ENCODE results near the gene KLHL20. TPM values are rescaled to one million over a fixed set of nuclear protein-coding genes. Genes with fewer than 3 reads are reported as not detected.
"Not testable (repeated sequence)": the region's sequence is repeated elsewhere in the genome, so short reads cannot be mapped to it uniquely, and the experiment has no call there.

Gene KLHL20, protein sequence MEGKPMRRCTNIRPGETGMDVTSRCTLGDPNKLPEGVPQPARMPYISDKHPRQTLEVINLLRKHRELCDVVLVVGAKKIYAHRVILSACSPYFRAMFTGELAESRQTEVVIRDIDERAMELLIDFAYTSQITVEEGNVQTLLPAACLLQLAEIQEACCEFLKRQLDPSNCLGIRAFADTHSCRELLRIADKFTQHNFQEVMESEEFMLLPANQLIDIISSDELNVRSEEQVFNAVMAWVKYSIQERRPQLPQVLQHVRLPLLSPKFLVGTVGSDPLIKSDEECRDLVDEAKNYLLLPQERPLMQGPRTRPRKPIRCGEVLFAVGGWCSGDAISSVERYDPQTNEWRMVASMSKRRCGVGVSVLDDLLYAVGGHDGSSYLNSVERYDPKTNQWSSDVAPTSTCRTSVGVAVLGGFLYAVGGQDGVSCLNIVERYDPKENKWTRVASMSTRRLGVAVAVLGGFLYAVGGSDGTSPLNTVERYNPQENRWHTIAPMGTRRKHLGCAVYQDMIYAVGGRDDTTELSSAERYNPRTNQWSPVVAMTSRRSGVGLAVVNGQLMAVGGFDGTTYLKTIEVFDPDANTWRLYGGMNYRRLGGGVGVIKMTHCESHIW
- total RNA-seq = 10 to 100 TPM; 15.9 to 17.0 TPM

DNA sequence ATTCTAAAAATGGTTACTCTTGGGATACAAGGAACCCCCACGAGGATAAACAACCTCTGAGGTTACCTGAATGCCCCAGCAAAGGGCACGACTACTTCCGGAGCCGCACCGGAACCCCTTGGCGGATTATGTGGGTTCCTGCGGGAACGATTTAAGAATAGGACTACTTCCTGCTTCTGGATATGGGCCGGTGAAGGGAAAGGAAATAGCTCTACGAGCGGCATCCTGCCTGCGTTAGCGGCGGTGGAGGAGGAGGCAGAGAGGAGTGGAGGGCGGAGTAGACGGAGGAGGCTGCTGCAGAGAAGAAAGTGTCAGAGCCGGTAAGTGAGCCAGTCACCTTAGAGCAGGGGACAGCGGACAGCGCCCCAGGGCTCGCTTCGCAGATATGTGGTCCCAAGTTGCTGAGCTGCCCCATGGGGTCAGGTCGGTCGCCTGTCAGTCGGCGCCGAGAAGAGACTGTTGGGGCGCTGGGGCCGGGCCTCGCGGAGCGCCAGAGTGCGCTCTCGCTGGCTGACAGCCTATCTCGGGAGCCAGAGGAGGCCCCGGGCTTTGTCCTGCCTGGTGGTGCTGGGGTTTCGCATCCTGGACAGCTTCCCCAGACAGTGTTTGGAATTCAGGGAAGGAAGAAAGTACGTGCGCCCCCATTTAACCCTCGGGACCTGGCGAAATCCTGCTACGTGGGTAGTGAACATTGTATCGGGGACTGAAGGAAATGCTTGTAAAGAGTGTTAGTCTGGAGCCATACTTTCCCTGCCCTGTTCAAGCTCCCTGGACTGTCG is at the start of gene KLHL20:
Gene KLHL20, plus strand, starts transcription at position 223 of the 779 bp plus-strand sequence. CDS start 1,063 bp downstream, outside the sequence.
- POLR2A ChIA-PET = interaction anchor here (0.6 to 1.4 kb wide), 3 partner anchors 109 to 238 kb away, joined by 3 to 5 read pairs (median 5); partner anchors contain the start of genes DARS2 and PRDX6
- CTCF ChIA-PET = interaction anchor here (0.6 to 1.0 kb wide), 5 partner anchors 109 to 286 kb away, joined by 3 to 4 read pairs (median 4); partner anchors contain the start of gene DARS2

DNA sequence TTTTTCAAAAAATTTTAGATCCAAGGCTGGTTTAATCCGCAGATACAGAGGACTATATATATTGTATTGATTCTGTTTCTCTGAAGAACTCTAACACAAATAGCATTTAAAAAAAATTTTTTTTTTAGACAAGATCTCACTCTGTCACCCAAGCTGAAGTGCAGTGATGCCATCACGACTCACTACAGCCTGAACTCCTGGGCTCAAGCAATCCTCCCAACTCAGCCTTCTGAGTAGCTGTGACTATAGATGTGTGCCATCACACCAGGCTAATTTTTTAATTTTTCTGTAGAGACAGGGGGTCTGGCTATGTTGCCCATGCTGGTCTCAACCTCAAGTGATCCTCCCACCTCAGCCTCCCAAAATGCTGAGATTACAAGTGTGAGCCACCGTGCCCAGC is 48.1 kb upstream of the KLHL20 start:
- ChIA-PET POLR2A (no interaction called here), CTCF (no interaction called here)

DNA sequence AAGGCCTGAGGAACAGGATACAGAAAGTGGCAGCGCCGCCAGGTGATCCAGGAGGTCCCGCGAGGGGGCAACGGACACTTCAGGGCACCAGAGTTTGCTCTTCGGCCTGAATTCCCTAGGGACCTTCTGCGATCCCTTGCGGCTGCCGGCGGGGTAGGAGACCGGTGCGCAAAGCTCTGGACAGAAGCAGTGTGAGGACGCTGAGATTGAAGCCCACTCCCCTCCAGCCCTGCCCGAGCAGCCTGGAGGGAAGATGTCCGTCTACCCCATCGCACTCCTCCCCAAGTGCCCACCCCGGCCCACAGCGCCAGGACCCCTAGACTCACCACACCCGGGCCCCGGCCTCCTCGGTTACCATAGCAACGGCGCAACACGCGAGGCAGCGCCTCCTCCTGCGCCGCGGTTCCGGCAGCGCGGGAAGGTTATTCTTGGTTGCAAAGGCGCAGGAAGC is 45.3 kb upstream of the KLHL20 start, which contains the start of gene ANKRD45:
Gene ANKRD45, minus strand, starts transcription at position 361 of the 451 bp plus-strand sequence. CDS start 10,433 bp downstream, outside the sequence.
- ChIA-PET POLR2A (interaction anchor here (0.6 kb wide), 2 partner anchors 40 to 64 kb away, joined by 3 read pairs; no protein-coding TSS in a partner anchor), CTCF (interaction anchor here (0.5 kb wide), 1 partner anchor 12 kb away, joined by 3 read pairs; no protein-coding TSS in a partner anchor)

GRCh38 chr1:173674496-173674895 is 40.3 kb upstream of the KLHL20 start:
- CTCF ChIA-PET, POLR2A ChIA-PET: not testable (repeated sequence)

- POLR2A ChIA-PET, CTCF ChIA-PET: not testable (repeated sequence)
Measured at GRCh38 chr1:173680152-173680551, 34.6 kb upstream of the KLHL20 start.

- ChIA-PET CTCF (no interaction called here), POLR2A (no interaction called here)
Measured at GRCh38 chr1:173682184-173682583, 32.6 kb upstream of the KLHL20 start.

GRCh38 chr1:173683838-173684237 is 30.9 kb upstream of the KLHL20 start:
- CTCF ChIA-PET, POLR2A ChIA-PET: not testable (repeated sequence)

DNA sequence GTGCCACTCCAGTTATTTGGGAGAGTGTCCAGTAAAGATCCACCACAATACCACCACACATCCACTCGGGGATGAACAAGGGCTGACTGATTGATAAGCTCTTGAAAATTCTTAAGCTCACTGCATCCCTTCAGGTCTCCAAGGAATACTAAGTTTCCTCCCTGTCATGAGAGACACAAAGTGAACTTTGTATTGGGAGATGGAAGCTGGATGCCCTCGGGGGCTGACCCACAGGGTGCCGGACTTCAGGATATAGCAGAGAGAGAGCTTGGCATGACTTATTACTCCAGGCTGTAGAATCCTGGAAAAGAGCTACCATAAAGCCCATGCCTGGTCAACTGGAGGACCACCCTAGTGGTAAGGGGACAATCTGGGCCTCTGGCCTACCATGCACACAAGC is 29.7 kb upstream of the KLHL20 start:
- POLR2A ChIA-PET = not testable (repeated sequence)
- CTCF ChIA-PET = interaction anchor here (0.6 kb wide), 1 partner anchor 1411 kb away, joined by 3 read pairs; no protein-coding TSS in a partner anchor

GRCh38 chr1:173688300-173688699 is 26.5 kb upstream of the KLHL20 start:
- POLR2A ChIA-PET = no interaction called here
- CTCF ChIA-PET = no interaction called here

DNA sequence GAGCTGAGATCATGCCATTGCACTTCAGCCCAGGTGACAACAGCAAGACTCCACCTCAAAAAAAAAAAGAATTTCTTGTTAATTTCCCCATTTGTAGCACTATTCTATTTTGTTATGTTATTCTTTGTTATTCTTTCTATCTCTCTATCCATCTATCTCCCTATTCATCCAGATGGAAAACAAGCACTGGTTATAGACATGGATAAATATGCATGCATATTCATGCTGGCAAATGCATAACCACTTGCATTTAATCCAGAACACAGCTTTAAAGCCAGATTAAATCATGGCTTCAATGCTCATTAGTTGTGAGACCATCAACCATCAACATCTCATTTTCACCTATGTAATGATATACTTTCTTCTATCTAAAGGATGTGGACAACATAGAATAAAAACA is 21.5 kb upstream of the KLHL20 start:
- ChIA-PET CTCF (no interaction called here), POLR2A (no interaction called here)

DNA sequence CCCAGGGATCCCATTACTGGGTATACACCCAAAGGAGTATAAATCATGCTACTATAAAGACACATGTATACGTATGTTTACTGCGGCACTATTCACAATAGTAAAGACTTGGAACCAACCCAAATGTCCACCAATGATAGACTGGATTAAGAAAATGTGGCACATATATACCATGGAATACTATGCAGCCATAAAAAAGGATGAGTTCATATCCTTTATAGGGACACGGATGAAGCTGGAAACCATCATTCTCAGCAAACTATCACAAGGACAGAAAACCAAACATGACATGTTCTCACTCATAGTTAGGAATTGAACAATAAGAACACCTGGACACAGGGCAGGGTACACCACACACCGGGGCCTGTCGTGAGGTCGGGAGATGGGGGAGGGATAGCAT is 13.5 kb upstream of the KLHL20 start:
- CTCF ChIA-PET, POLR2A ChIA-PET: not testable (repeated sequence)

DNA sequence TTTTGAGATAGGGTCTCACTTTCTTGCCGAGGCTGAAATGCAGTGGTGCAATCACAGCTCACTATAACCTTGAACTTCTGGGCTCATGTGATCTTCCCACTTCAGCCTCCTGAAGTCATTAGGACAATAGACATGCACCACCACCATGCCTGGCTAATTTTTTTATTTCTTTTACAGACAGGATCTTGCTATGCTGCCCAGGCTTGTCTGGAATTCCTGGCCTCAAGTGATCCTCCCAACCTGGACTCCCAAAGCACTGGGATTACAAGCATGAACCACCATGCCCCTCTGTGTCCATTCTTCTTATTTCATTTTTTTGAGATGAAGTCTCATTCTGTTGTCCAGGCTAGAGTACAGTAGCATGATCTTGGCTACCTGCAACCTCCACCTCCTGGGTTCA is 12.0 kb upstream of the KLHL20 start:
- CTCF ChIA-PET = no interaction called here

GRCh38 chr1:173705117-173705516 is 9.7 kb upstream of the KLHL20 start:
- CTCF ChIA-PET = interaction anchor here (0.6 to 0.7 kb wide), 2 partner anchors 509 to 1785 kb away, joined by 3 to 4 read pairs; no protein-coding TSS in a partner anchor
- POLR2A ChIA-PET = no interaction called here

More for the DNA sequence above, 12.0 kb upstream of the KLHL20 start:
- POLR2A ChIA-PET = no interaction called here

GRCh38 chr1:173708787-173709186 is 6.0 kb upstream of the KLHL20 start:
- CTCF ChIA-PET = no interaction called here

DNA sequence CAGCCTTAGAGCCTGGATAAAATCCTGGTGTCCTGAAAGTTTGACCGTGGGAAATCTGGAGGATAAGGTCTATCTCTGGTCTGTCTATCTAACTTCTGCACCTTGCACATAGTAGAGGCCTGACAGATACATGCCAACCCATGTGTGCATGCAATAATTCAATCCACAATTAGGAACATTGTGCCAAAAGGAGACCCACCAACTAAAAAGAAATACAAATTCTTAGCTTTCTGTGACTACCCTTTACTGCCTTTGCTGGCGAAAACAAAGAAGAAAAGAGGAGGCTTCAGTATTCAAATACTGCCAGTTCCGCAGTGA is 381 bp upstream of the KLHL20 start:
- ChIA-PET POLR2A (interaction anchor here (1.0 to 1.4 kb wide), 2 partner anchors 109 to 238 kb away, joined by 5 read pairs; partner anchors contain the start of genes DARS2 and PRDX6), CTCF (interaction anchor here (0.6 to 1.0 kb wide), 4 partner anchors 109 to 1566 kb away, joined by 3 to 4 read pairs (median 4); partner anchors contain the start of gene DARS2)

More at GRCh38 chr1:173708787-173709186, 6.0 kb upstream of the KLHL20 start:
- POLR2A ChIA-PET = no interaction called here

- ChIA-PET POLR2A (interaction anchor here (0.6 to 1.4 kb wide), 2 partner anchors 165 to 239 kb away, joined by 3 to 5 read pairs; partner anchors contain the start of gene PRDX6), CTCF (interaction anchor here (0.6 to 1.0 kb wide), 3 partner anchors 127 to 970 kb away, joined by 3 to 4 read pairs (median 3); no protein-coding TSS in a partner anchor)
Measured at GRCh38 chr1:173715538-173715844, 710 bp downstream of the KLHL20 start.

DNA sequence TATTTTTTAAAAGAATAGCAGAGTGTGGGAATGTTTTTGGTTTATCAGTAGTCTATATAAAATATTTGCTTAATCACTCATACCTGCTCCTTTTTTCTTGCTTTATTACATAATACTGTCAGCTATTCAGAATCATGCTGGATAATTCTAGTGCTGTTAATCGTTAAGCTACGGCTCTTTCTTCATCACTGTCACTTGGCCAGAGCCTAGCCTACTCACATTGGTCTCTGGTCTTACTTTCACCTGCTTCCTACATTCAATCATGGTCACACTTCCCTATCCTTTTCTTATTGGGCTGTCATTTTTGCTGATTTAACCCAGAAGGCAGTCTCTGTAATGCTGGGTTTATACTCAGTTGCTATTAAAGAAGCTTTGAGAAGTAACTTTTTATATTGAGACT is 2.5 kb downstream of the KLHL20 start:
- ChIA-PET CTCF (no interaction called here), POLR2A (no interaction called here)

DNA sequence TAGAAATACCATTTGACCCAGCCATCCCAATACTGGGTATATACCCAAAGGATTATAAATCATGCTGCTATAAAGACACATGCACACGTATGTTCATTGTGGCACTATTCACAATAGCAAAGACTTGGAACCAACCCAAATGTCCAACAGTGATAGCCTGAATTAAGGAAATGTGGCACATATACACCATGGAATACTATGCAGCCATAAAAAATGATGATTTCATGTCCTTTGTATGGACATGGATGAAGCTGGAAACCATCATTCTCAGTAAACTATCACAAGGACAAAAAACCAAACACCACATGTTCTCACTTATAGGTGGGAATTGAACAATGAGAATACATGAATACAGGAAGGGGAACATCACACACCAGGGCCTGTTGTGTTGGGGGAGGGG is 16.6 kb downstream of the KLHL20 start:
- CTCF ChIA-PET = not testable (repeated sequence)

GRCh38 chr1:173733912-173734311 is 19.1 kb downstream of the KLHL20 start:
- ChIA-PET CTCF (no interaction called here), POLR2A (no interaction called here)

More for the DNA sequence above, 16.6 kb downstream of the KLHL20 start:
- POLR2A ChIA-PET = not testable (repeated sequence)

- POLR2A ChIA-PET = interaction anchor here (0.6 kb wide), 1 partner anchor 122 kb away, joined by 4 read pairs; no protein-coding TSS in a partner anchor
- CTCF ChIA-PET = interaction anchor here (0.7 kb wide), 1 partner anchor 920 kb away, joined by 3 read pairs; no protein-coding TSS in a partner anchor
Measured at GRCh38 chr1:173736104-173736503, 21.3 kb downstream of the KLHL20 start.
